PFSK-1 (cell line): ENCODE measurements around the gene OGDHL.

ENCODE experiments used
- FOXP2 ChIP-seq: optimal IDR thresholded peaks from 2 replicates; pipeline ENCODE3; 2011; ENCODE audit warnings: borderline replicate concordance, control low read depth, inconsistent platforms; ENCODE audit not compliant: insufficient read depth; ENCODE audit errors: extremely low read length, extremely low read depth
- POLR2AphosphoS5 ChIP-seq: IDR thresholded peaks from 2 replicates; pipeline ENCODE4 v1.6.1; 2012; ENCODE audit warnings: low read depth, mild to moderate bottlenecking, control low read depth, low read length, moderate library complexity
- SIN3A ChIP-seq: IDR thresholded peaks from 2 replicates; pipeline ENCODE4 v1.6.1; 2012; ENCODE audit warnings: mild to moderate bottlenecking, low read length, moderate library complexity, borderline replicate concordance; ENCODE audit not compliant: insufficient read depth
- TAF1 ChIP-seq: IDR thresholded peaks from 2 replicates; pipeline ENCODE4 v1.6.1; 2012; ENCODE audit warnings: low read length, control low read depth, borderline replicate concordance; ENCODE audit not compliant: insufficient read depth
- TF ChIP-seq, protein P1 (sequence below), 2 experiments: IDR thresholded peaks; 2 replicates each; pipeline versions ENCODE4 v1.6.1 to v1.8.0; 2011 to 2012; ENCODE audit warnings: low read depth in 2 of 2, low read length in 2 of 2, control low read depth in 1 of 2, inconsistent platforms in 1 of 2, mild to moderate bottlenecking in 1 of 2, moderate library complexity in 1 of 2; ENCODE audit not compliant: insufficient read depth in 1 of 2

The OGDHL gene

DNA sequence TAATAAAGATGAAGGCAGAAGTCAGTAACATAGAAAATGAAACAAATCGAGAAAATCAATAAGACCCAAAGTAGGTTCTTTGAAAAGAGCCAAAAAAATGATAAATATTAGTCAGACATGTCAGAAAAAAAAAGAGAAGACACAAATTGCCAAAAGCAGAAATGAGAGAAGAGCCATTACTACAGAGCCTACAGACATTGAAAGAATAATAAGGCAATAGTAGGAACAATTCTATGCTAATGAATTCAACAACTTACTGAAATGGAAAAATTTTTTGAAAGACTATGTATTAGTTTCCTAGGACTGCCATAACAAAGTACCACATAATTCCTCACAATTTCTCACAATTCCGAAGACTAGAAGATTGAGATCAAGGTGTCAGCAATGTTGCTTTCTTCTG, 35.5 kb downstream of the OGDHL start:
- TF ChIP-seq FOXP2: no peak
- TF ChIP-seq SIN3A: no peak
- TF ChIP-seq, protein P1, sequence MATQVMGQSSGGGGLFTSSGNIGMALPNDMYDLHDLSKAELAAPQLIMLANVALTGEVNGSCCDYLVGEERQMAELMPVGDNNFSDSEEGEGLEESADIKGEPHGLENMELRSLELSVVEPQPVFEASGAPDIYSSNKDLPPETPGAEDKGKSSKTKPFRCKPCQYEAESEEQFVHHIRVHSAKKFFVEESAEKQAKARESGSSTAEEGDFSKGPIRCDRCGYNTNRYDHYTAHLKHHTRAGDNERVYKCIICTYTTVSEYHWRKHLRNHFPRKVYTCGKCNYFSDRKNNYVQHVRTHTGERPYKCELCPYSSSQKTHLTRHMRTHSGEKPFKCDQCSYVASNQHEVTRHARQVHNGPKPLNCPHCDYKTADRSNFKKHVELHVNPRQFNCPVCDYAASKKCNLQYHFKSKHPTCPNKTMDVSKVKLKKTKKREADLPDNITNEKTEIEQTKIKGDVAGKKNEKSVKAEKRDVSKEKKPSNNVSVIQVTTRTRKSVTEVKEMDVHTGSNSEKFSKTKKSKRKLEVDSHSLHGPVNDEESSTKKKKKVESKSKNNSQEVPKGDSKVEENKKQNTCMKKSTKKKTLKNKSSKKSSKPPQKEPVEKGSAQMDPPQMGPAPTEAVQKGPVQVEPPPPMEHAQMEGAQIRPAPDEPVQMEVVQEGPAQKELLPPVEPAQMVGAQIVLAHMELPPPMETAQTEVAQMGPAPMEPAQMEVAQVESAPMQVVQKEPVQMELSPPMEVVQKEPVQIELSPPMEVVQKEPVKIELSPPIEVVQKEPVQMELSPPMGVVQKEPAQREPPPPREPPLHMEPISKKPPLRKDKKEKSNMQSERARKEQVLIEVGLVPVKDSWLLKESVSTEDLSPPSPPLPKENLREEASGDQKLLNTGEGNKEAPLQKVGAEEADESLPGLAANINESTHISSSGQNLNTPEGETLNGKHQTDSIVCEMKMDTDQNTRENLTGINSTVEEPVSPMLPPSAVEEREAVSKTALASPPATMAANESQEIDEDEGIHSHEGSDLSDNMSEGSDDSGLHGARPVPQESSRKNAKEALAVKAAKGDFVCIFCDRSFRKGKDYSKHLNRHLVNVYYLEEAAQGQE (IDR thresholded peaks at IDR 0.05; ENCODE audit: insufficient read depth in 1 of 2, low read depth in 2 of 2, low read length in 2 of 2): no peak
- TF ChIP-seq POLR2AphosphoS5: no peak
- no peak for TF ChIP-seq TAF1

DNA sequence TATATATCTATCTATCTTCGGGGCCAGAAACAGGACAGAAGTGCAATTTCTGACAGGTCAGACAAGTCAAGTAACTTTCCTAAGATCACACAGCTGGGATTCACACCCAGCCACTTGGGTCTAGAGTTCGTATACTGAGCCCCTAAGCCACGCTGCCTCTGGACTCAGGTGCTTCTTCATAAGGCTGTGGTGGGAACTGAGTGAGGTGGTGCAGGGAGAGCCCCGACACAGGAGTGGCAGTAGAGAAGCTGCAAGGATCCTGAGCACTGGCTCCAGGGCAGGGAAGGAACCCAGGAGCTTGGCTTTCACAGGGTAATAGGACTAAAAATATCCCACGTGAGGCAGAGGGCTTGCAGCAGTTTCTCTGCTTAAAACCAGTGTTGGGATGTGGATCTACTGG, 48.9 kb downstream of the OGDHL start:
- TF ChIP-seq, protein P1 (IDR thresholded peaks at IDR 0.05; ENCODE audit: insufficient read depth in 1 of 2, low read depth in 2 of 2, low read length in 2 of 2): no peak
- TF ChIP-seq FOXP2: no peak
- no peak for TF ChIP-seq SIN3A
- TF ChIP-seq POLR2AphosphoS5: no peak
- TF ChIP-seq TAF1: no peak

DNA sequence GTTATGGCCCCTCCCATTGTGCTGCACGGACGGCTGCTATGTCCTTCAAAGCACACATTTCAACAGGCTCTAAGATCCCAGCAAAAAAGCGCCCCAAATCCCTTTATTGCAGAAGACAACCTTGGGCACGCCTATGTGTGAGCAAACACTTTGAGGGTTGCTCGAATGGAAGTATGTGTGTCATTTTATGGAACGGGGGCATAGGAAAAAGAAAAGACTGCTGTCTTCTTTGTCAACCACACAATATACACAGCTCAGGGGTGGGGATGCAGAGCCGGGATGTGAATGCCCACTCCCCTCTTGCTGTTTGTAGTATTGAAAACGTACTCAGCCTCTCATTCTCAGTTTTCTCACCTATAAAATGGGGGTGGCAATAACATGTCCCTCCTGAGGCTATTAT, 50.6 kb downstream of the OGDHL start:
- TF ChIP-seq FOXP2 (no peak), POLR2AphosphoS5 (no peak), SIN3A (no peak), TAF1 (no peak)
- TF ChIP-seq, protein P1 (IDR thresholded peaks at IDR 0.05; ENCODE audit: insufficient read depth in 1 of 2, low read depth in 2 of 2, low read length in 2 of 2): no peak

DNA sequence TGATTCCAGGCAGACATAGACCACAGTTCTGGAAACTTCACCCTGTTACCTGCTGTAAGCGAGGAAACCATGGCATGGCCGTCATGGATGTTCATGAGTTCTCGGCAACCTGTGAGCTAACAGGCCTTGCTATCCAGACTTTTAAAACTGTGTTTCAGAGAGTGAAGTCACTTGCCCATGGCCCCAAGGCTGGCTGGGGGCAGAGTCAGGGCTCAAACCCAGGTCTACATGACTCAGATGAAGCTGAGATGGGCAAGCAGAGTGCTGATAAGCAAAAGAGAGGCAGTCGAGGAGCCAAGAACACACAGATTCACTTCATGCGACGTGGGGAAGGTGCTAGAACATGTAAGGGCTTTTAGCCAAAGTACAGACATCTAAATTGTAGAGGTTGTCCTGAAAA, 51.2 kb downstream of the OGDHL start:
- TF ChIP-seq TAF1 (no peak), FOXP2 (no peak), POLR2AphosphoS5 (no peak), SIN3A (no peak)
- TF ChIP-seq, protein P1 (IDR thresholded peaks at IDR 0.05; ENCODE audit: insufficient read depth in 1 of 2, low read depth in 2 of 2, low read length in 2 of 2): no peak

DNA sequence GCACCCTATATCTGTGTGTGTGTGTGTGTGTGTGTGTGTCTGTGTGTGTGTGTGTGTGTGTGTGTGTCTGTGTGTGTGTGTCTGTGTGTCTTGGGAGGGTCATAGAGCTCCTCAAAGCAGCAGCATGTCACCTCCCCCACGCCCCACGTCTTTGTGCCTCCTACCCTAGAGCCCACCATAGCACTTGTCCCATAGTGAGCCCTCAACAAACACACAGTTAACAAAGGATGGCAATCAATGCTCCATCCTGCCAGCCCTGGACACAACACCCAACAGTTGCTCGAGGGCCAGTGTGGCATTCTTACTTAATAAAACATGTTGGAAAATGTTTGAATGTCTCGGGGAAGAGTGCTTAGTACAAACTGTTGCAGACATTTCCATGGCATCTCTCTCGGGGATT, 52.2 kb downstream of the OGDHL start:
- TF ChIP-seq, protein P1 (IDR thresholded peaks at IDR 0.05; ENCODE audit: insufficient read depth in 1 of 2, low read depth in 2 of 2, low read length in 2 of 2): no peak
- TF ChIP-seq SIN3A: no peak
- no peak for TF ChIP-seq POLR2AphosphoS5
- TF ChIP-seq FOXP2: no peak
- TF ChIP-seq TAF1: no peak
